Memory B cell (primary cell): ENCODE measurements around the gene ARL11.
"Not testable (repeated sequence)": the region's sequence is repeated elsewhere in the genome, so short reads cannot be mapped to it uniquely, and the experiment has no call there.

ENCODE experiments used
- ATAC-seq: fragments of 150-1000 bp; cut with Tn5 transposase; 2 replicates; pipeline ENCODE4 v1.10.0; 2021; ENCODE audit warnings: low read depth, mild to moderate bottlenecking, moderate library complexity
- DNase-seq, 2 donors: peaks; one replicate each; pipeline ENCODE4 v3.0.0; 2022; ENCODE audit warnings: low spot score in 2 of 2
- H3K27ac Mint-ChIP-seq: one replicate; pipeline ENCODE4 v1.8.0; 2022; ENCODE audit warnings: mild to moderate bottlenecking, moderate library complexity, mixed read lengths
- H3K27me3 Mint-ChIP-seq: one replicate; pipeline ENCODE4 v1.8.0; 2022; ENCODE audit warnings: mixed read lengths
- H3K36me3 Mint-ChIP-seq: one replicate; pipeline ENCODE4 v1.8.0; 2022; ENCODE audit warnings: mild to moderate bottlenecking, mixed read lengths
- H3K4me1 Mint-ChIP-seq: one replicate; pipeline ENCODE4 v1.8.0; 2022; ENCODE audit warnings: mixed read lengths
- H3K4me3 Mint-ChIP-seq: one replicate; pipeline ENCODE4 v1.8.0; 2022; ENCODE audit warnings: mild to moderate bottlenecking, moderate library complexity, mixed read lengths
- H3K9me3 Mint-ChIP-seq: one replicate; pipeline ENCODE4 v1.8.0; 2022; ENCODE audit warnings: mixed read lengths

ARL11 gene

DNA sequence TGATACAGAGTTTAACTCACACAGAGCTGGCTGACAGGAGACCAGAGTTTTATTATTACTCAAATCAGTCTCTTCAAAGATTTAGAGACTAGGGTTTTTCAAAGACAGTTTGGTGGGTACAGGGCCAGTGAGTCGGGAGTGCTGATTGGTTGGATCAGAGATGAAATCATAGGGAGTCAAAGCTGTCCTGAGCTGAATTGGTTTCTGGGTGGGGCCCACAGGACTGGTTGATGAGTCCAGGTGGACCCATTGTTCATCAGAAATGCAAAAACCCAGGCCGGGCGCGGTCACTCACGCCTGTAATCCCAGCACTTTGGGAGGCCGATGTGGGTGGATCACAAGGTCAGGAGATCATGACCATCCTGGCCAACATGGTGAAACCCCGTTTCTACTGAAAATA lies 25.7 kb upstream of the ARL11 start:
- not testable (repeated sequence) for H3K27me3 Mint-ChIP-seq, H3K27ac Mint-ChIP-seq, ATAC-seq, H3K4me1 Mint-ChIP-seq, DNase-seq, H3K9me3 Mint-ChIP-seq, H3K4me3 Mint-ChIP-seq, H3K36me3 Mint-ChIP-seq

DNA sequence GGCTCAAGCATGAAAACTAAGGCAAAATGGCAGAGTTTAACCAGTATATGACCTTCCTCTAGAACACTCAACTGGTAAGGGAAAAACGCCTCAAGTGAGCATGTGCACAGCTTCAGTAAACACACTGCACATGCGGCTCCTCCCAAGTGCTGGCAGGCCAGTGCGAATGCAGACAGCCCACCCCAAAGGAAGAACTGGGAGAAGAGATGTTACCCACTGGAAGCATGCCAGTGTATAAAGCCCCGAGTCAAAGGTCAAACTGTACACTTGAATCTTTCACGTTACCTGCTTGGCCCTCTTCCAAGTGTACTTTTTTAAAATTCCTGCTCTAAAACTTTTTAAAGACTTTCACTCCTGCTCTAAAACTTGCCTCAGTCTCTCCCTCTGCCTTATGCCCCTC lies 23.7 kb upstream of the ARL11 start:
- no peak overlapping the region for H3K27ac Mint-ChIP-seq
- H3K4me1 Mint-ChIP-seq = no peaks in the 10 kb centered on the region
- H3K9me3 Mint-ChIP-seq = no peaks in the 10 kb centered on the region
- H3K36me3 Mint-ChIP-seq = no peaks in the 10 kb centered on the region
- H3K27me3 Mint-ChIP-seq = no peaks in the 10 kb centered on the region
- no peak overlapping the region for H3K4me3 Mint-ChIP-seq
- ATAC-seq (no peak), DNase-seq (no peak)

DNA sequence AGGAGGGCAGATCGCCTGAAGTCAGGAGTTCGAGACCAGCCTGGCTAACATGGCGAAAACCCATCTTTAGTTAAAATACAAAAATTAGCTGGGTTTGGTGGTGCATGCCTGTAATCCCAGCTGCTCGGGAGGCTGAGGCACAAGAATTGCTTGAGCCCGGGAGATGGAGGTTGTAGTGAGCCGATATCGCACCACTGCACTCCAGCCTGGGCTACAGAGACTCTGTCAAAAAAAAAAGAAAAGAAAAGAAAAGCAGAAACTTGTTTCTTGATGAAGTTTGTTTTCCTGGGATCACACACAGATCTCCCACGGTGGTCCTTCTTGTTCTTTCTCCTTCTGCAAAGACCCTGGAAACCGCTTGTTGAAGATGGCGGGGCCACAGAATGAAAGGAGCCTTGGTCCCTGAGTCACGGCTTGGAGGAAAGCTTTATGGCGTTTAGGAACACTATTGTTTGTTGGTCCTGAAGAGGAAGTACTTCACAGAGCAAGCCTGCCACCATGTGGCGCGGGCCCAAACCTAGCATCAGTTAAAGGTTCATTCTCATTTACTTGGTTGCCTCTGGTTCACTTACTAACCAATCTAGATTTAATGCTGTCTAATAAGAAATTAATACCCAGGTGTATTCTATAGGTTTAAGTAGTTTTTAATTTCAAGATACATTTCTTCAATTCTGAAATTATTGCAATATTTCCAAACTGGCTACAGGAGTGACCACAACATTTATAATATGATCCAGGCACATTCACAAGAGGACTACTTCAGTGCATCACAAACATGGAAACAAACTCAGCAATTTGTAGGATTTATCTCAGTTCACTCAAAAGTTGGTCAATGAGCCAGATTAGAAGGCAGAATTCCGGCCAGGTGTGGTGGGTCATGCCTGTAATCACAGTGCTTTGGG lies 21.3 kb upstream of the ARL11 start:
- Mint-ChIP-seq H3K4me1 (no peaks in the 10 kb centered on the region), H3K27me3 (no peaks in the 10 kb centered on the region), H3K4me3 (peak overlapping the region; percentile 81), H3K9me3 (no peaks in the 10 kb centered on the region), H3K27ac (no peak overlapping the region), H3K36me3 (no peaks in the 10 kb centered on the region)
- peak; percentile 99 for ATAC-seq
- DNase-seq = peak; percentile 67 to 69

DNA sequence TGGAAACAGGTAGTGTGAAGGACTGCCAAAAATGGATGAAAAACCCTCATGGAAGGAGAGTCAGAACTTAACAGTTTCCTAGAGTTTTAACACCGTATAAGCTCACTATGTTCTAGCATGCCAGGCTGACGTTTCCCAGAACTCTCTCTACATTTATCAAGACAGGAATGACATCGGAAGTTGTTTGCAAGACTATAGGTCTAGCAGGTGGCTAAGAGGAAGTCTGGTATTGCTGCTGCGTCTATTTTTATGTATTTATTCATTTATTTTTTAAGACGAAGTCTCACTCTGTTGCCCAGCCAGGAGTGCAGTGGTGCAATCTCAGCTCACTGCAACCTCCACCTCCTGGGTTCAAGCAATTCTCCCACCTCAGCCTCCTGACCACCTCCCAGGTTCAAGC lies 20.5 kb upstream of the ARL11 start:
- Mint-ChIP-seq H3K27ac (no peak overlapping the region), H3K4me3 (no peak overlapping the region)
- DNase-seq = no peak

DNA sequence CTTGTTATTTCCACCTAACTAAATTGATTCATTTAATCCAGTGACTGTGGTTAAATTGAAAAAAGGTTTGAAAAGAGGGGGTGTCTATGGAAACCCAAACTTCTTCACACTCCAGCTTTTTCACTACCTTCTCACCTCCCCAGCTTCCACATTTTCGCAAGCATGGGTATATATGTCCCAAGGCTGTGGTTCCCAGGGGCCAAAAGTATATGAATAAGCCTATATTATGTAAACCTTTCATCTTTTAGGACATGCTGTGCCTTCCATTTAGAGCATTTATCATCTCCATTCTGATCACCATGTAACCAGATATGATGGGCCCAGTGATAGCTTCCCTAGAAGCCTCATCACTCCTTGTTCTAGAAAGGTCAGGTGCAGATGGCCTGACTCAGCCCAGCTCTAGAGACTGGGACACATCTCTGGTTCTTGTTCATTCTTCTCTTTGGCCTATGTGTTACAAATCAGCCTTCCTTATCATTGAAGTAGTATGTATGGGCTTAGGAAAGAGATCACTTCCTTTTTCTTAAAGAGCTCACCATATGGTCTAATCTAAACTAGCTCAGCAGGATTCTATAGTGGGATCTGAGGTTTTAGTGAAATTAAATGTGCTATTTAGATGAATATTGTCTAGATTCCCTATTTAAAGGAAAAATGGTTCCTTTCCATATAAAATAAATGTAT lies 19.5 kb upstream of the ARL11 start:
- H3K27ac Mint-ChIP-seq = no peak overlapping the region
- no peak overlapping the region for H3K4me3 Mint-ChIP-seq
- H3K9me3 Mint-ChIP-seq = no peaks in the 10 kb centered on the region
- DNase-seq (no peak), ATAC-seq (no peak)
- peaks cover 2% of the 10 kb centered on the region for H3K36me3 Mint-ChIP-seq
- no peaks in the 10 kb centered on the region for H3K27me3 Mint-ChIP-seq
- H3K4me1 Mint-ChIP-seq = no peaks in the 10 kb centered on the region

More for the DNA sequence above, 20.5 kb upstream of the ARL11 start:
- Mint-ChIP-seq H3K9me3 (no peaks in the 10 kb centered on the region), H3K4me1 (no peaks in the 10 kb centered on the region), H3K27me3 (no peaks in the 10 kb centered on the region), H3K36me3 (peaks cover 2% of the 10 kb centered on the region)
- ATAC-seq = no peak

DNA sequence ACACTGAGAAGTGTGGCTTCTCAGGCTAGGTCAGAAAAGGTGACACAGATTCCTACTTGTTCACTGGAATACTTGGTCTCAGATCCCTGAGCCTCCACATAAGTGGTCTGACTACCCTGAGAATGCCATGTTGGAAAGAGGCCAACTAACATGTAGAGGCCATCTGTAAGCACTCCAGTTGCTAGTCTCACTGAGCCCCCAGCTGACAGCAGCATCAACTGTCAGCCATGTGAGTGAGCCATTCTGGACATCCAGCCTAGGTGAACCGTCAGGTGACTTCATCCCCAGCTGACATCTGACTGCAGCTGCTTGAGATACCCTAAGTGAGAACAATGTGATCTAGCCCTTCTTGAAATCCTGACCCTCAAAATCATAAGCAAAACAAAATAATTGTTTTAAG lies 18.1 kb upstream of the ARL11 start:
- DNase-seq = no peak

DNA sequence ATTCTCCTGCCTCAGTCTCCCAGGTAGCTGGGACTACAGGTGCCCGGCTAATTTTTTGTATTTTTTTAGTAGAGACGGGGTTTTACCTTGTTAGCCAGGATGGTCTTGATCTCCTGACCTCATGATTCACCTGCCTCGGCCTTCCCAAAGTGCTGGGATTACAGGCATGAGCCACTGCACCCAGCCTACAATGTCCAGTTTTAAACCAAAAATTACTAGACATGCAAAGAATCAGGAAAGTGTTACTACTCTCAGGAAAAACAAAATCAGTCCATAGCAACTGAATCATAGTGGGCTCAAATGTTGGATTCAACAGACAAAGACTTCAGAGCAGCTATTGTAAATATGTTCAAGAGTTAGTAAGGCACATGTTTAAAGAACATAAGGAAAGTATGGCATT lies 16.3 kb upstream of the ARL11 start:
- not testable (repeated sequence) for H3K4me1 Mint-ChIP-seq, H3K4me3 Mint-ChIP-seq, DNase-seq, H3K27me3 Mint-ChIP-seq, H3K27ac Mint-ChIP-seq, ATAC-seq, H3K9me3 Mint-ChIP-seq, H3K36me3 Mint-ChIP-seq

More for the DNA sequence above, 18.1 kb upstream of the ARL11 start:
- peaks cover 2% of the 10 kb centered on the region for H3K36me3 Mint-ChIP-seq
- peaks cover 1% of the 10 kb centered on the region for H3K27me3 Mint-ChIP-seq
- ATAC-seq = no peak
- H3K4me1 Mint-ChIP-seq = no peaks in the 10 kb centered on the region
- no peaks in the 10 kb centered on the region for H3K9me3 Mint-ChIP-seq
- no peak overlapping the region for H3K27ac Mint-ChIP-seq
- H3K4me3 Mint-ChIP-seq = no peak overlapping the region

DNA sequence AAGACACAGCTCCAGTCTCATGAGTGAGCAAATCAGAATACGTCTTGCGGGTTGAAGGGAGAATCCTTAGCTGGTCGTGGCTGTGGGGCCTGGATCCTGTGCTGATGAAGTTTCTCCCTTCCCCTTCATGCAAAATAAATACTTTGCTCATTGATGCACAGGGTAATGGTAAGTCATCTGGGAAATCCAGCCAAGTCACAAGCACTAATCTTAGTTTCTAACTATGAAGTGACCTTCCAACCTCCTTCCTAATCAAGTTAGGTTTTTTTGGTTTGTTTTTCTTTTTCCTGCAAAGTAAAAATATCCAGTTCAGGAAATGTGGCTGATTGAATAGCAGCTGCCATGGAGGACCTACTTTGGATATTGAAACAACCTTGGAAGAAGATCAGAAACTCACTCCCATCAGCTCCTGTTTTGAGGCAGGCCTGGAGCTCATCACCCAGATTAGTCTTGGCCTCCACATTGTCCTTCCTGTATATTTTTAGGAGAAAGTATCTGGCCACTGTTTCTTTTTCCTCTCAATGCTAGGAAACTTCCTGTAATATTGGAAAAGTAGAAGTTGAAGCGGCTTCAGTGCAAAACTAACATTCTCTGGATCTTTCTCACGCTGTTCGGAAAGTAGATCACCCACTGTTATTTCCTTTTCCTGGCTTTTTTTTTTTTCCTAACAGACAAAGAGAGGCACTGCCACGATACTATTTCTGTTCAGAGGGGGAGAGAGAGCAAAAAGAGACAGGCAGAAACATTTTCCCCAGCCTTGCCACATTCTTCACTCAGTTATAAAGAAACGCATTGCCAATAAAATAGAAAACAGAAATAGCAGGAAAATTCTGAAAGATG lies 12.3 kb upstream of the ARL11 start:
- DNase-seq (no peak), ATAC-seq (no peak)
- H3K27ac Mint-ChIP-seq = no peak overlapping the region
- peaks cover 4% of the 10 kb centered on the region for H3K4me1 Mint-ChIP-seq
- peaks cover 2% of the 10 kb centered on the region for H3K36me3 Mint-ChIP-seq
- no peaks in the 10 kb centered on the region for H3K9me3 Mint-ChIP-seq
- no peak overlapping the region for H3K4me3 Mint-ChIP-seq
- peaks cover 4% of the 10 kb centered on the region for H3K27me3 Mint-ChIP-seq

DNA sequence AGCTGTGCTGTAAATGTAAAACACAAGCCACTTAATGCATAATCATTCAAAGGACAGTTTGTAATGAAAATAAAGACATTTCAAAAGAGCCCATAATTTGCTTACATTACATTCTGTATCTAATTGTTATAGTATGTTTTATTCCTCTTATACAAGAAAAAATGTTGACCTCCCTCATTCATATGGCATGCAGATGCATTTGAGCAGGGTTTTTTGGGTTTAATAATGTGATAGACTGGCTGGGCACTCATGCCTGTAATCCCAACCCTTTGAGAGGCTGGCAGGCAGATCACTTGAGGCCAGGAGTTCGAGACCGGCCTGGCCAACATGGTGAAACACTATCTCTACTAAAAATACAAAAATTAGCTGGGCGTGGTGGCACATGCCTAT lies 11.6 kb upstream of the ARL11 start:
- ATAC-seq = no peak
- peaks cover 4% of the 10 kb centered on the region for H3K27me3 Mint-ChIP-seq
- peaks cover 2% of the 10 kb centered on the region for H3K36me3 Mint-ChIP-seq
- no peak overlapping the region for H3K27ac Mint-ChIP-seq
- DNase-seq = no peak
- H3K9me3 Mint-ChIP-seq = no peaks in the 10 kb centered on the region
- H3K4me3 Mint-ChIP-seq = no peak overlapping the region
- peaks cover 4% of the 10 kb centered on the region for H3K4me1 Mint-ChIP-seq

DNA sequence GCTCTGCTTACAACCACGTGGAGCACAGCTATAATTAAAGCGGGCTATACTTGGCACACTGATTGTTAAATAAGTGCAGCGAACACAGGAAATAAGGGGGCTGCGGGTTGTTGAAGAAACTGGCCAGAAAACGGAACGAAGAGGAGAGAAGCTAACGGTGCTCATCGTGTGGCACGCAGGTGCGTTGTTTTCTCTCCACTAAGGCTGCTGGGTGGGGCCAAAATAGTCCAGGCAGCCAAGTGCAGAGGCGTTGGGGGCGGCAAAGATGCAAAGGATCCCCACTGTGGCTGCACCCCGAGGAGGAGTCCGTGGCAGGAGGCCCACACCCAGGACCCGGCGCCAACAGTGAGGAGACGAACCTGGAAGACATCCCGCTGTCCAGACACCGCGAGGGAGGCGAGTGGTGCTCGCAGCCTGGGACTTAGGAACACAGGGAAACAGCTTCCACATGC lies 8.1 kb upstream of the ARL11 start:
- Mint-ChIP-seq H3K4me3 (peak overlapping the region; percentile 73), H3K27ac (peak overlapping the region; percentile 58), H3K27me3 (peaks cover 2% of the 10 kb centered on the region), H3K4me1 (peaks cover 4% of the 10 kb centered on the region), H3K9me3 (no peaks in the 10 kb centered on the region), H3K36me3 (no peaks in the 10 kb centered on the region)
- ATAC-seq (peak; percentile 73), DNase-seq (no peak)

DNA sequence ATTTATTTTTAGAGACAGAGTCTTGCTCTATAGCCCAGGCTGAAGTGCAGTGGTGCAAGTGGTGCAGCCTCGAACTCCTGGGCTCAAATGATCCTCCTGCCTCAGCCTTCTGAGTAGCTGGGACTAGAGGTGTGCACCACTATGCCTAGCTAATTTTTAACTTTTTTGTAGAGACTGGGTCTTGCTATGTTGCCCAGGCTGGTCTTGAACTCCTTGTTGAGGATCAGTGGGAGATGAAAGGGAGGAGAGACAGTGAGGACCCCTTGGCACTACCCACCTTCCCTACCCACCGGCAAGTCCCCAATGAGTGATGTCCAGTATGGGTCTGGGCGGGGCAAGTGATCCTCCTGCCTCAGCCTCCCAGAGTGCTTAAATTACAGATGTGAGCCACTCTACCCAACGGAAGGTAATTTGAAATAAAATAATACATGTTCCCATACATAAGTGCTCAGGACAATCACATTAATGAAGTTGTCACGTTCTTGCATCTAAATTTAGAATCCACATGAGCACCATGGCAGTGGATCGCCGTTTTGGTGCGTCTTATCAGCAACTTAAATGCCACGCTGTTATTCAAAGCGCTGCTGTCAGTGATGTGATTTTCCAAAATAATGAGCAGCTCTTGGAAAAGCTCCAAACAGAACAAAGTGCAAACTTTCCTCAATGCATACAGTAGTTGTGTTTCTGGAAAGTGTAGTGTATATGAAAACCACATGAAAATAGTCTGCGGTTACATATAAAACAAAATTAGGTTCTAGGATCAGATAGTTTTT lies 5.9 kb upstream of the ARL11 start:
- ATAC-seq (no peak), DNase-seq (no peak)
- Mint-ChIP-seq H3K36me3 (no peaks in the 10 kb centered on the region), H3K9me3 (no peaks in the 10 kb centered on the region), H3K4me3 (no peak overlapping the region), H3K27me3 (peaks cover 2% of the 10 kb centered on the region), H3K27ac (no peak overlapping the region), H3K4me1 (peaks cover 4% of the 10 kb centered on the region)

DNA sequence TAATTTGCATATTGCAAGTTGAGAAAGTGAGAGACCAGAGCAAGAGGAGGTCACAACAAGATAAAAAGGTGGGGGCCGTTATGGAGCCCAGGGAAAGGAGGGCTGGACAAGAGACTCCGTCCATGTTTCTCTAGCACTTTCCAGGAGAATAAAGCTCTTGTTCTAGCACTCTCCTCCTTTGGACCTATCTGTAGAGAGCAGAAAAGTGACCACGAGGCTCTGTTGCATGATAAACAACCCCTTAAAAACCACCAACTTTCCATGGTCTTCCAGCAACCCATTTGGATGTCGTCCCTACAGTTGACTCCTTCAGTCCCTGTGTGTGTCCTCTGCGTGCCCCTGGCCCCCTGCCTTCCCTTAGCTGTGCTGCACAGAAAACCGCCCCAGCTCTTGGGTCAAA lies 4.1 kb upstream of the ARL11 start:
- H3K36me3 Mint-ChIP-seq = no peaks in the 10 kb centered on the region
- no peak for ATAC-seq

DNA sequence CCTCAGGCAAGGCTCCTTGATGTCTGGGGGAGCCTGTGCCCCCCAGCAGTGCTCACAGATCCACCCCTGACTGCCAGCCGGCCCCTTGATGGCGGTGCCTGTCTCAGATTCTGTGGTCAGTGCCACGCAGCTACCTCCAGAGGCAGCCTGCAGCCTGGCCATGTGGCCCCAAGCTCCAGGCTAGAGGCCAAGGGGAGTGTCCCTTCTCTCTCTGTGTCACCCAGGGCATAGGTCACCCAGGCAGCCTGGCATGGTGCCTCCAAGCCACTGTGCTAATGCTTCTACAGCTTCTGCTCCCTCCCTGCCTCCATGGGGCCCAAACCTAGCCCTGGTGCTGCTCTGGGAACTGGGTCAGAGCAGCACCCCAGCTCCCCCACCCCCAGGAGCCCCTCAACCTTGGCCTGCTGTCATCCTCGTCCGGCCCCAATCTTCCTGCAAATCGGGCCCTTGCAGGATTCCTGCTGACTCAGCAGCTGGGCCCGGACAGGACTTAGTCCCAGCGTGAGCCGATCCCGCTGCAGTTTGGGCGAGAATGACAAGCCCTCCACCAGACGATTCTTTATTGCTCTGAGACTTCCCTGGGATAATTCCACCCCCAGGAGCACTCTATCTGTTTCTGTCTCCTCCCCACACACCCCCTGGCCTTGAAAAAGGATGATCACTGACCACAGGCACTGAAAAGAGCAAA lies 2.8 kb upstream of the ARL11 start:
- Mint-ChIP-seq H3K27ac (no peak overlapping the region), H3K9me3 (no peaks in the 10 kb centered on the region), H3K27me3 (no peaks in the 10 kb centered on the region), H3K4me1 (peaks cover 9% of the 10 kb centered on the region), H3K36me3 (no peaks in the 10 kb centered on the region), H3K4me3 (no peak overlapping the region)
- DNase-seq = no peak
- no peak for ATAC-seq

More for the DNA sequence above, 4.1 kb upstream of the ARL11 start:
- peaks cover 11% of the 10 kb centered on the region for H3K4me1 Mint-ChIP-seq
- no peak for DNase-seq
- H3K4me3 Mint-ChIP-seq = no peak overlapping the region
- H3K27me3 Mint-ChIP-seq = no peaks in the 10 kb centered on the region
- H3K9me3 Mint-ChIP-seq = no peaks in the 10 kb centered on the region
- H3K27ac Mint-ChIP-seq = no peak overlapping the region
